ENCODE measurements around the gene HOXA4. TPM values are rescaled to one million over a fixed set of nuclear protein-coding genes. Genes with fewer than 3 reads are reported as not detected.

The HOXA4 gene
- total RNA-seq, 2 donors from 2014 or later: 0.59 to 1.2 TPM

- no peaks in the 10 kb centered on the region for H3K9me3 ChIP-seq
- H3K36me3 ChIP-seq: no peaks in the 10 kb centered on the region
- peaks cover 14 to 32% of the 10 kb centered on the region in 2 donors for H3K27me3 ChIP-seq
- H3K27ac ChIP-seq: no peak overlapping the region
- no peak for DNase-seq (ENCODE audit: low spot score)
- no peak overlapping the region for H3K4me3 ChIP-seq
- no peak for TF ChIP-seq CTCF (IDR thresholded peaks at IDR 0.05)
- peaks cover 0 to 10% of the 10 kb centered on the region in 2 donors for H3K4me1 ChIP-seq
Measured at GRCh38 chr7:27126596-27127327, 3.8 kb downstream of the HOXA4 start.

GRCh38 chr7:27125986-27126394, 4.6 kb downstream of the HOXA4 start:
- H3K27ac ChIP-seq: no peak overlapping the region
- no peak overlapping the region for H3K4me3 ChIP-seq
- no peaks in the 10 kb centered on the region for H3K36me3 ChIP-seq
- H3K27me3 ChIP-seq: peaks cover 10 to 32% of the 10 kb centered on the region in 2 donors
- H3K4me1 ChIP-seq: peaks cover 0 to 6% of the 10 kb centered on the region in 2 donors
- DNase-seq (ENCODE audit: low spot score): no peak
- H3K9me3 ChIP-seq: no peaks in the 10 kb centered on the region
- no peak for TF ChIP-seq CTCF (IDR thresholded peaks at IDR 0.05)

- H3K27ac ChIP-seq: no peak overlapping the region
- H3K27me3 ChIP-seq: peaks cover 8 to 32% of the 10 kb centered on the region in 2 donors
- H3K36me3 ChIP-seq: no peaks in the 10 kb centered on the region
- no peak for TF ChIP-seq CTCF (IDR thresholded peaks at IDR 0.05)
- H3K4me1 ChIP-seq: peaks cover 0 to 3% of the 10 kb centered on the region in 2 donors
- H3K4me3 ChIP-seq: no peak overlapping the region
- no peaks in the 10 kb centered on the region for H3K9me3 ChIP-seq
- DNase-seq (ENCODE audit: low spot score): no peak
Measured at GRCh38 chr7:27124902-27125689, 5.5 kb downstream of the HOXA4 start.

- H3K4me1 ChIP-seq: no peaks in the 10 kb centered on the region
Measured at GRCh38 chr7:27124096-27124901, 6.3 kb downstream of the HOXA4 start.

More at GRCh38 chr7:27124096-27124901, 6.3 kb downstream of the HOXA4 start:
- no peaks in the 10 kb centered on the region for H3K36me3 ChIP-seq
- no peak overlapping the region for H3K27ac ChIP-seq
- peaks cover 4 to 25% of the 10 kb centered on the region in 2 donors for H3K27me3 ChIP-seq
- no peak for TF ChIP-seq CTCF (IDR thresholded peaks at IDR 0.05)
- no peak for DNase-seq (ENCODE audit: low spot score)
- H3K9me3 ChIP-seq: no peaks in the 10 kb centered on the region
- no peak overlapping the region for H3K4me3 ChIP-seq
